Measurements from ENCODE around the gene GPR176. TPM values are rescaled to one million over a fixed set of nuclear protein-coding genes. Genes with fewer than 3 reads are reported as not detected.

Gene GPR176
- total RNA-seq, 8 experiments from 2014 or later, result 7.5 to 48.8 (median 14.0) TPM

DNA sequence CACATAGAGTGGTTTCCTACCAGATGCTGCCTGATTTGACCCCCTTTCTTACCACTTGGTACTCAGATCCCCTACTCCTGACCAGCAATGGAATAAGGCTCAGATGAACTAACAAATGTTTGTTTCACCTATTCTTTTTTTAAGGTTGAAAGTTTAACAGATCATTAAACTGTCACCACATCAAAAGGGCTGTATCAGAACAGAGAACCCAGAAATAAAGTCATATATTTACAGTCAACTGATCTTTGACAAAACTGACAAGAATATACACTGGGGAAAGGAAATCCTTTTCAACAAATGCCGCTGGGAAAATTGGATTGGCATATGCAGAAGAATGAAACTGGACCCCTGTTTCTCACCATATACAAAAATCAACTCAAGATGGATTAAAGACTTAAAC, 56.0 kb downstream of the GPR176 start:
- Histone ChIP-seq H3K27ac (no peak overlapping the region), H3K4me3 (no peak overlapping the region)
- WGBS, 10 experiments, result 38 to 100% (median 100%) methylated on average over 1 of the region's 1 CpG; no CpG with 5 or more reads in 2 of the 10 experiments

DNA sequence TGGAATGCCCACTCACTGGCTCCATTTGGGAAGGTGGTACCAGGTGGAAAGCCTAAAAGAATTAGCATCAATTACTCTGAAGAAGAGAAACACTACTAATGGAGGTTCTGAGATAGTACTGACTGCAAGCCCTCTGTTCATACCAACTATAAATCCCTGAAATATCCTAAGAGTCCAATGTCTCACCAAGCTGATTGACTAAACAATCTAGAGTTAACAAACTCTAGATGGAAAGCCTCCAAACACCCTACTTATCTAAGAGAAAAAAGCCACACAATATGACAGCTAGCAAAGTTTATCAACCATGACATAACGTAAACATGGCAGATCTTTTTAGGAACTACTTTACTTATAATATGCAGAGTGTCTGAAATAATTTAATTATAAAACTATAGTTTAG, 59.2 kb downstream of the GPR176 start:
- H3K4me1 ChIP-seq (replicated peaks in 1 of 2), result peaks cover 5 to 6% of the 10 kb centered on the region in 2 donors
- 83 to 100% (median 100%) methylated on average over 1 of the region's 1 CpG; no CpG with 5 or more reads in 4 of the 10 experiments for WGBS, 10 experiments
- no peak overlapping the region for H3K27ac ChIP-seq
- H3K4me3 ChIP-seq, result no peak overlapping the region
- no peak for ATAC-seq (replicated peaks in 6 of 8)
- in situ Hi-C loops (cut with MboI; ENCODE audit: low pct_unique_long_range_greater_than_20kb in 2 of 9, low sequenced_read_pairs in 9 of 9, unreplicated experiment in 9 of 9), result no loop called here

More for the DNA sequence above, 56.0 kb downstream of the GPR176 start:
- no peak for ATAC-seq (replicated peaks in 6 of 8)
- in situ Hi-C loops (cut with MboI; ENCODE audit: low pct_unique_long_range_greater_than_20kb in 2 of 9, low sequenced_read_pairs in 9 of 9, unreplicated experiment in 9 of 9), result no loop called here
- peaks cover 6 to 9% of the 10 kb centered on the region in 2 donors for H3K4me1 ChIP-seq (replicated peaks in 1 of 2)

DNA sequence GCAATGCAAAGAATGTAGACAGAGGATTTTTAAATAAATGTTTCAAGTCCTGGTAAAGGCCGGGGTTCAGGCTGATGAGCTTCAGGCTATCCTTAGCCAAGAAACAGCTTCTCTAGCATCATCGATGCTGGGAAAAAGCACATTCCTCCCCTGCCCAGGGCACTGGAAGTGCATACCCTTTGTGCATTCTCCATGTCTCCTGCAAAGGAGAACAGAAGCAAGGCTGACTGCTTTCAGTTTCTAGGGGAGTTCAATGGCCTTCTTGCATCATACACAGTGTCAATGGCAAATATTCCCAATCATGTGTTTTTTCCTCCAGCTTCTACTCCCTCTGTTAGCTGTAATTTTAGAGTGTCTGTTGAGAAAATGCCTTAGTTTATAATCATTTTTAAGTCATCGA, 59.9 kb downstream of the GPR176 start:
- Histone ChIP-seq H3K4me1 (replicated peaks in 1 of 2) (peaks cover 5 to 6% of the 10 kb centered on the region in 2 donors), H3K4me3 (no peak overlapping the region), H3K27ac (peak overlapping the region in 1 of 2 donors; percentile 37)
- in situ Hi-C loops (cut with MboI; ENCODE audit: low pct_unique_long_range_greater_than_20kb in 2 of 9, low sequenced_read_pairs in 9 of 9, unreplicated experiment in 9 of 9), result no loop called here
- WGBS, 10 experiments, result 7 to 100% (median 79%) methylated on average over 1 to 3 of the region's 3 CpGs
- peak in 7 of 8 experiments; percentile 42 to 99 (median 95) for ATAC-seq (replicated peaks in 6 of 8)

- Histone ChIP-seq H3K4me1 (replicated peaks in 1 of 2) (peaks cover 5 to 6% of the 10 kb centered on the region in 2 donors), H3K4me3 (no peak overlapping the region), H3K27ac (no peak overlapping the region)
- peak in 3 of 8 experiments; percentile 49 to 67 (median 65) for ATAC-seq (replicated peaks in 6 of 8)
- 38 to 100% (median 92%) methylated on average over 1 to 4 of the region's 4 CpGs; no CpG with 5 or more reads in 2 of the 10 experiments for WGBS, 10 experiments
- in situ Hi-C loops (cut with MboI; ENCODE audit: low pct_unique_long_range_greater_than_20kb in 2 of 9, low sequenced_read_pairs in 9 of 9, unreplicated experiment in 9 of 9), result no loop called here
Observed at GRCh38 chr15:39859636-39860035, 60.4 kb downstream of the GPR176 start.

DNA sequence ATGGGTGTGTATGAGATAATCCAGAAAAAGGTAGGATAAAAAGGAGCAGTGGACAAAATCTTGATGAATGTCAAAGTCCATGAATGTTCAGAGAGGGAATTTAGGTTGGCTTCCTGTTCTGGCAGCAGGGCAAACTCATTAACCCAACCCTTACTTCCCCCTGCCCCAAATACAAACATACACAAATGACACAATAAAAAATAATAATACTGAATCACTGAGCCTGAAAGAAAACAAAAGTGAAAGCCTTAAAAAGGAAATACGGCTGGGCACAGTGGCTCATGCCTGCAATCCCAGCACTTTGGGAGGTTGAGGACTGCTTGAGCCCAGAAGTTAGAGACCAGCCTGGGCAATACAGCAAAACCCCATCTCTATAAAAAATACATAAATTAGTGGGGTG, 62.9 kb downstream of the GPR176 start:
- H3K27ac ChIP-seq, result no peak overlapping the region
- peaks cover 6 to 8% of the 10 kb centered on the region in 2 donors for H3K4me1 ChIP-seq (replicated peaks in 1 of 2)
- WGBS, 10 experiments, result 100% methylated on average over 1 of the region's 1 CpG; no CpG with 5 or more reads in 5 of the 10 experiments
- H3K4me3 ChIP-seq, result no peak overlapping the region
- no peak for ATAC-seq (replicated peaks in 6 of 8)
- in situ Hi-C loops (cut with MboI; ENCODE audit: low pct_unique_long_range_greater_than_20kb in 2 of 9, low sequenced_read_pairs in 9 of 9, unreplicated experiment in 9 of 9), result no loop called here

DNA sequence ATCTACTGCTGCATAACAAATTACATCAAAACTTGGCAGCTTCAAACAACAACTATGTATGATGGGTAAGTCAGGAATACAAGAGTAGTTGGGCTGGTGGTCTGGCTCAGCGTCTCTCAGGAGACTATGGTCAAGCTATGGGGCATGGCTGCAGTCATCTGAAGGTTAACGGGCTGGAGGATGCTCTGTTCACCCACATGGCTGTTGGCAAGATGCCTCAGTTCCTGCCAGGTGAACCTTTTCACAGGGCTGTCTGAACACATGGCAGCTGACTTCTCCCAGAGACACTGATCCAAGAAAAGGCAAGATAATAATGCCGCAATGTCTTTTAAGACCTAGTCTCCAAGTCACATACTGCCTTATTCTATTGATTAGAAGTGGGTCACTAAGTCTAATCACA, 63.7 kb downstream of the GPR176 start:
- in situ Hi-C loops (cut with MboI; ENCODE audit: low pct_unique_long_range_greater_than_20kb in 2 of 9, low sequenced_read_pairs in 9 of 9, unreplicated experiment in 9 of 9), result no loop called here
- no peak overlapping the region for H3K4me3 ChIP-seq
- WGBS, 10 experiments, result 86 to 100% (median 96%) methylated on average over 1 to 3 of the region's 3 CpGs; no CpG with 5 or more reads in 5 of the 10 experiments
- ATAC-seq (replicated peaks in 6 of 8), result no peak
- peaks cover 13 to 14% of the 10 kb centered on the region in 2 donors for H3K4me1 ChIP-seq (replicated peaks in 1 of 2)
- no peak overlapping the region for H3K27ac ChIP-seq

DNA sequence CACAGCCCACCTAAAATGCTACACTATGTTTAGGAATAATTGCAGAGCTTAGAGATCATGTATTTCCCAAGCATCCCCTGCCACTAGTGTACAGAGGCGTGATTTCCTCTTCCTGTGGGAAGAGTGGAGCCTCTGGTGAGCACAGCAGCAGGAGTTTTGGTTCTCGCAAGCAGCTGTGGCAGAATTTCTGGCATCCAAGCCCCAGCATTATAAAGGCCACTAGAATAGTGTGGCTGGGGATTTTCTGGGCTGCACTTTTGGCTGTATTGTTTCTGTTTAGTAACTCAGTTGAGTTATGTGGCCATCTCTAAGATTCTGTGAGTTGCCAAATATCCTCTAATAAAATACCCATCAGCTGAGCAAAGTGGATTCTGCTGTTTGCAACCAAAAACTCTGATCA, 64.7 kb downstream of the GPR176 start:
- H3K4me1 ChIP-seq (replicated peaks in 1 of 2), result peaks cover 12 to 22% of the 10 kb centered on the region in 2 donors
- H3K27ac ChIP-seq, result no peak overlapping the region
- no peak for ATAC-seq (replicated peaks in 6 of 8)
- 69 to 100% (median 92%) methylated on average over 1 to 2 of the region's 2 CpGs; no CpG with 5 or more reads in 4 of the 10 experiments for WGBS, 10 experiments
- H3K4me3 ChIP-seq, result no peak overlapping the region
- in situ Hi-C loops (cut with MboI; ENCODE audit: low pct_unique_long_range_greater_than_20kb in 2 of 9, low sequenced_read_pairs in 9 of 9, unreplicated experiment in 9 of 9), result no loop called here

DNA sequence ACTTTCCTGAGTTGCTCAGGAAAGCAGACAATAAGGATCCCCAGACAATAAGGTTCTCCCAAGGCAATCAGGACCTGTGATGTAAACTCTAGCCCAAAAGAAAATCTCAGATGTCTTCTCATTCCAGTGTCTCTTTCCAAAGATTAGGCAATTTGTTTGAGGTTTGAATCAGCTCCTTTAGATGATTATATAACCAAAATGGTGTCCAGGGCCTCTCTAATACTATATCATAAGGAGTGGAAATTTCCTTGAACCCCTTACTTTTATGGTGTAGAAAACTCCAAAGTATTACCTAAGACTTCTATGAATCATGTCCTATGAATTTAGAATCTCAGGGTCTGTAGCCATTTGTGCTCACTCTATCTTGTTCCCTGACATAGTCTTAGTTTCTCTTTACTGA, 65.9 kb downstream of the GPR176 start:
- Histone ChIP-seq H3K4me1 (replicated peaks in 1 of 2) (peaks cover 7 to 20% of the 10 kb centered on the region in 2 donors), H3K4me3 (no peak overlapping the region), H3K27ac (no peak overlapping the region)
- ATAC-seq (replicated peaks in 6 of 8), result no peak
- in situ Hi-C loops (cut with MboI; ENCODE audit: low pct_unique_long_range_greater_than_20kb in 2 of 9, low sequenced_read_pairs in 9 of 9, unreplicated experiment in 9 of 9), result no loop called here

- 0 to 86% (median 77%) methylated on average over 1 of the region's 1 CpG; no CpG with 5 or more reads in 5 of the 10 experiments for WGBS, 10 experiments
- Histone ChIP-seq H3K4me3 (no peak overlapping the region), H3K27ac (no peak overlapping the region), H3K4me1 (replicated peaks in 1 of 2) (peaks cover 7 to 20% of the 10 kb centered on the region in 2 donors)
- ATAC-seq (replicated peaks in 6 of 8), result peak in 4 of 8 experiments; percentile 11 to 94 (median 90)
- in situ Hi-C loops (cut with MboI; ENCODE audit: low pct_unique_long_range_greater_than_20kb in 2 of 9, low sequenced_read_pairs in 9 of 9, unreplicated experiment in 9 of 9), result no loop called here
Observed at GRCh38 chr15:39852250-39852649, 67.8 kb downstream of the GPR176 start.

DNA sequence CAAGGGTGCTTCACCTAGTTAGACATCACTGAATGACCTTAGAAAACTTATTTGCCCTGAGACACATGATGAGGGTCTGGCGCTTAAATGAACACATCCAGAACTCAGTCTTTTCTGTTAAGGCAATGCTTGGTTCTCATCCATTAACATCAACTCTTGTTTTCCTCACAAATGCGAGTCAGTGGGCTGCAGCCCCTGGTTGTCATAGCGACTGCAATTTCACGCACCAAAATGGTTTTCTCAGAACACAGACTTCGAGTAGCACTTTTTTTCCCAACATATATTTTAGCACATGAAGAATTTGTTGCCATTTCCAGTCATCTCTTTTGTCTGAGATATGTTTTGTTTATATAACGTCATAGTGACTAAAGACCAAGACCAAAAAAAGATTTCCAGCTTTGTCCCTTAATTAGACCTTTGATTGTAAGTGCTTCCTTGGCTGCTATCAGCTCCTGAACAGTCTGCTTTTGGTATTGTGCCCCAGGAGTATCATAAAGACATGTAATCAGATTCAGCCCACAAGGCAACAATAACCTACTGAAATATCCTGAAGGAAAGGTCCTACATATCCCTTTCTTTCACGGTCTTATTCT, 68.5 kb downstream of the GPR176 start:
- peak overlapping the region in 1 of 2 donors; percentile 18 for H3K27ac ChIP-seq
- no peak overlapping the region for H3K4me3 ChIP-seq
- H3K4me1 ChIP-seq (replicated peaks in 1 of 2), result peaks cover 7 to 20% of the 10 kb centered on the region in 2 donors
- peak in 6 of 8 experiments; percentile 17 to 68 (median 50) for ATAC-seq (replicated peaks in 6 of 8)
- in situ Hi-C loops (cut with MboI; ENCODE audit: low pct_unique_long_range_greater_than_20kb in 2 of 9, low sequenced_read_pairs in 9 of 9, unreplicated experiment in 9 of 9), result no loop called here
- whole genome bisulfite sequencing, 10 experiments, result 18 to 80% (median 43%) methylated on average over 1 to 7 of the region's 7 CpGs

DNA sequence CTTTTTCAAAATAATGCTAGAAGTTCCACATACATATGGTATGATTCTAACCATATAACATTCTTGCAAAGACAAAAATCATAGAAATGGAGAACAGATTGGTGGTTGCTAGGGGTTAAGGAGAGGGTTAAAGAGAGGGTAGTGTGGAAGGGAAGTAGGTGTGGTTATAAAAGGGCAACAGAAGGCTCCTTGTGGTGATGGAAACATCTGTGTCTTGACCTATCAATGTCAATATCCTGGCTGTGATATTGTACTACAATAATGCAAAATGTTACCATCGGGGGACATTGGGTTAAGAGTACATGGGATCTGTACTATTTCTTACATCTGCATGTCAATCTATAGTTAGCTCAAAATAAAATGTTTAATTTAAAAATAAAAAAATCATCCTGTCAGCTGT, 69.6 kb downstream of the GPR176 start:
- no peak for ATAC-seq (replicated peaks in 6 of 8)
- H3K4me3 ChIP-seq, result no peak overlapping the region
- in situ Hi-C loops (cut with MboI; ENCODE audit: low pct_unique_long_range_greater_than_20kb in 2 of 9, low sequenced_read_pairs in 9 of 9, unreplicated experiment in 9 of 9), result no loop called here
- peaks cover 7 to 20% of the 10 kb centered on the region in 2 donors for H3K4me1 ChIP-seq (replicated peaks in 1 of 2)
- H3K27ac ChIP-seq, result no peak overlapping the region
- WGBS, 10 experiments, result 69 to 100% (median 93%) methylated on average over 1 of the region's 1 CpG; no CpG with 5 or more reads in 1 of the 10 experiments

DNA sequence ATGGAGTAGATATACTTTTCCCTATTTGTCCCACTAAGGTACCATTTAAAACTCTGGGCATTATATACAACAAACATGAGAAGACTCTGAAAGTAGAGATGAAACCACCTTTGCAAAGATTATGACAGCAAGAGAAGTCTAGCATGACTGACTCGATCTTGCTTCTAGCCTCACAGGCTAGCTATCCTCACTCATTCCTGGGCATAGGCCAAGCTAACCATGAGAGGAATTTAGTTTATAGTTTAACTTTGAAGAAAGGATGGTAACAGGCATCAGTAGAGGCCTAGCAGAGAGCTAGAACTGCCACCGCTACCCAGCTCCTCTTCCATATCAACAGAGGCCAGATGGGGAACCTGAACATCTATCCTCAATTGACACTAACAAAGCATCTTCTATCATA, 74.0 kb downstream of the GPR176 start:
- no peak for ATAC-seq (replicated peaks in 6 of 8)
- Histone ChIP-seq H3K4me1 (replicated peaks in 1 of 2) (peaks cover 0 to 9% of the 10 kb centered on the region in 2 donors), H3K27ac (no peak overlapping the region), H3K4me3 (no peak overlapping the region)
- WGBS, 10 experiments, result 43 to 100% (median 85%) methylated on average over 1 to 2 of the region's 2 CpGs; no CpG with 5 or more reads in 4 of the 10 experiments
- in situ Hi-C loops (cut with MboI; ENCODE audit: low pct_unique_long_range_greater_than_20kb in 2 of 9, low sequenced_read_pairs in 9 of 9, unreplicated experiment in 9 of 9), result no loop called here

DNA sequence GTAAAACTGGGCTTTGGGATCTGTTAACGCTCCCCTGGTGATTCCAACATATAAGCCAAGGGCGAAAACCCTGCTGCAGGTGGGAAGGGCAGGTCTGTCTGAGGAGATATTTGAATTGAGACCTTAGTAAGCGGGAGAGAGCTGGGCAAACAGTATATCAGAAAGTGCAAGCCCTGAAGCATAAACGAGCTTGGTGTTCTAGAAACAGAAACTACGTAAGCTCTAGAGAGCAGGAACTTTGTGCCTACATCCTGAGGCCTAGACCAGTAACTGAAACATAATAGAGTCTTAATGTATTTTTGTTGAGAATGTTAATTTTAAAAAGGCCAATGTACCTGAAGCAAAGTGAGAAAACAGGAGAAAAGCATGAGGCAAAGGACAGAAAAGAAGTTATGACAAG, 74.5 kb downstream of the GPR176 start:
- H3K4me3 ChIP-seq, result no peak overlapping the region
- ATAC-seq (replicated peaks in 6 of 8), result no peak
- in situ Hi-C loops (cut with MboI; ENCODE audit: low pct_unique_long_range_greater_than_20kb in 2 of 9, low sequenced_read_pairs in 9 of 9, unreplicated experiment in 9 of 9), result no loop called here
- peaks cover 0 to 4% of the 10 kb centered on the region in 2 donors for H3K4me1 ChIP-seq (replicated peaks in 1 of 2)
- 85 to 100% (median 95%) methylated on average over 1 to 5 of the region's 5 CpGs; no CpG with 5 or more reads in 3 of the 10 experiments for WGBS, 10 experiments
- H3K27ac ChIP-seq, result no peak overlapping the region

GRCh38 chr15:39843565-39843964, 76.5 kb downstream of the GPR176 start:
- in situ Hi-C loops (cut with MboI; ENCODE audit: low pct_unique_long_range_greater_than_20kb in 2 of 9, low sequenced_read_pairs in 9 of 9, unreplicated experiment in 9 of 9), result no loop called here
- WGBS, 10 experiments, result 80 to 100% (median 90%) methylated on average over 1 to 2 of the region's 2 CpGs; no CpG with 5 or more reads in 2 of the 10 experiments
- no peak overlapping the region for H3K27ac ChIP-seq
- ATAC-seq (replicated peaks in 6 of 8), result no peak
- H3K4me1 ChIP-seq (replicated peaks in 1 of 2), result no peaks in the 10 kb centered on the region
- H3K4me3 ChIP-seq, result no peak overlapping the region

Data from motor neuron (in vitro differentiated cells).